ENCODE measurements around the gene CDC42BPB.
"Not testable (repeated sequence)": the region's sequence is repeated elsewhere in the genome, so short reads cannot be mapped to it uniquely, and the experiment has no call there.

CDC42BPB gene

GRCh38 chr14:103056322-103057027, 874 bp downstream of the CDC42BPB start:
- FAIRE-seq (no peak), DNase-seq (ENCODE audit: extremely low spot score, insufficient read length, low read depth) (no peak)

GRCh38 chr14:103055695-103056094, 1.7 kb downstream of the CDC42BPB start:
- FAIRE-seq (no peak), DNase-seq (ENCODE audit: extremely low spot score, insufficient read length, low read depth) (no peak)

GRCh38 chr14:103052407-103052806, 4.9 kb downstream of the CDC42BPB start:
- DNase-seq (ENCODE audit: extremely low spot score, insufficient read length, low read depth) (no peak), FAIRE-seq (peak; percentile 24)

- no peak for FAIRE-seq
- no peak for DNase-seq (ENCODE audit: extremely low spot score, insufficient read length, low read depth)
Measured at GRCh38 chr14:103050935-103051334, 6.4 kb downstream of the CDC42BPB start.

- FAIRE-seq; DNase-seq (ENCODE audit: extremely low spot score, insufficient read length, low read depth): not testable (repeated sequence)
Measured at GRCh38 chr14:103047453-103047852, 9.9 kb downstream of the CDC42BPB start.

GRCh38 chr14:103045371-103045869, 11.9 kb downstream of the CDC42BPB start:
- FAIRE-seq, result peak; percentile 73
- DNase-seq (ENCODE audit: extremely low spot score, insufficient read length, low read depth), result no peak

GRCh38 chr14:103043257-103044015, 13.9 kb downstream of the CDC42BPB start:
- FAIRE-seq, result no peak
- no peak for DNase-seq (ENCODE audit: extremely low spot score, insufficient read length, low read depth)

GRCh38 chr14:103041464-103041863, 15.9 kb downstream of the CDC42BPB start:
- no peak for FAIRE-seq
- DNase-seq (ENCODE audit: extremely low spot score, insufficient read length, low read depth), result no peak

- FAIRE-seq, result no peak
- DNase-seq (ENCODE audit: extremely low spot score, insufficient read length, low read depth), result no peak
Measured at GRCh38 chr14:103033681-103034096, 23.7 kb downstream of the CDC42BPB start.

- no peak for DNase-seq (ENCODE audit: extremely low spot score, insufficient read length, low read depth)
- FAIRE-seq, result no peak
Measured at GRCh38 chr14:103031956-103032355, 25.4 kb downstream of the CDC42BPB start.

- DNase-seq (ENCODE audit: extremely low spot score, insufficient read length, low read depth), result no peak
Measured at GRCh38 chr14:103031566-103031911, 25.8 kb downstream of the CDC42BPB start.

GRCh38 chr14:103030741-103031565, 26.4 kb downstream of the CDC42BPB start:
- no peak for DNase-seq (ENCODE audit: extremely low spot score, insufficient read length, low read depth)
- no peak for FAIRE-seq

More at GRCh38 chr14:103031566-103031911, 25.8 kb downstream of the CDC42BPB start:
- FAIRE-seq, result no peak

GRCh38 chr14:103029936-103030335, 27.4 kb downstream of the CDC42BPB start:
- no peak for DNase-seq (ENCODE audit: extremely low spot score, insufficient read length, low read depth)

GRCh38 chr14:103028772-103029171, 28.6 kb downstream of the CDC42BPB start:
- DNase-seq (ENCODE audit: extremely low spot score, insufficient read length, low read depth), result no peak

More at GRCh38 chr14:103029936-103030335, 27.4 kb downstream of the CDC42BPB start:
- no peak for FAIRE-seq

GRCh38 chr14:103028161-103028767, 29.1 kb downstream of the CDC42BPB start:
- no peak for FAIRE-seq

More at GRCh38 chr14:103028772-103029171, 28.6 kb downstream of the CDC42BPB start:
- no peak for FAIRE-seq

GRCh38 chr14:103027451-103027850, 29.9 kb downstream of the CDC42BPB start:
- FAIRE-seq, result no peak

More at GRCh38 chr14:103028161-103028767, 29.1 kb downstream of the CDC42BPB start:
- no peak for DNase-seq (ENCODE audit: extremely low spot score, insufficient read length, low read depth)

GRCh38 chr14:103026988-103027387, 30.4 kb downstream of the CDC42BPB start:
- FAIRE-seq, result no peak
- no peak for DNase-seq (ENCODE audit: extremely low spot score, insufficient read length, low read depth)

More at GRCh38 chr14:103027451-103027850, 29.9 kb downstream of the CDC42BPB start:
- no peak for DNase-seq (ENCODE audit: extremely low spot score, insufficient read length, low read depth)

GRCh38 chr14:103026196-103026595, 31.2 kb downstream of the CDC42BPB start:
- not testable (repeated sequence) for DNase-seq (ENCODE audit: extremely low spot score, insufficient read length, low read depth); FAIRE-seq

GRCh38 chr14:103023881-103024473, 33.4 kb downstream of the CDC42BPB start:
- no peak for FAIRE-seq
- no peak for DNase-seq (ENCODE audit: extremely low spot score, insufficient read length, low read depth)

All from GM18507 (cell line).